T follicular helper cell (primary cell): ENCODE measurements around the gene LIN7B.

Experiments used
- DNase-seq: peaks from one replicate; pipeline ENCODE4 v3.0.0-alpha.2; 2020; ENCODE audit warnings: low read depth

Gene LIN7B

DNA sequence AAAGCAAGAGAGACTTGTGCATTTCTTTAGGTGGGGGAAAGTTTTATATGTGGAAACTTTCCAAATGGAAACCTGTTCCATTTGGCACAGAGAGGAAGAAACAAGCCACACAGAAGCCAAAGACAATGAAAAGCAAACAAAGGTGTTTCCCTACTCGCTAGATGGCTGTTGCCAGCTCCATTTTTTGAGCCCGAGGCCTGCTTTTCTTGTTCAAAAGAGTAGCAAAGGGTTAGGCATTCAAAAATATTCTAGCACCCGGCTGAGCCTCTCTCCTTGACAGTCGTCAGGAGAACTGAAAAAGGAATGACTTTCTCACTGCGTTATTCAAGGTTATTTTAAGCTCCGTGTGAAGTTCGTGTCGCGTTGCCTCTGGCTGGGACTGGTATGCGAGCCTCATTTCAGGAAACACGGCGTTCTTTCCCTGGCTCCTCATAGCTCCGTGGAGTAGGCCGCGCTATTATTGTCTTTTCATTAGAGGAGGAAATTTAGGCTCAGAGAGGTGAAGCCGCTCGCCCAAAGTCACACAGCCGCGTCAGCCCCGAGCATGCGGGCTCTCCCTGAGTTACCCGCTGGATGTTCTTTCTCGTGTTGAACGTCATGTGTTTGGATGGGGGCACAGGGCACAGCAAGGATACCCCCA is 51.1 kb downstream of the LIN7B start:
- no peak for DNase-seq

DNA sequence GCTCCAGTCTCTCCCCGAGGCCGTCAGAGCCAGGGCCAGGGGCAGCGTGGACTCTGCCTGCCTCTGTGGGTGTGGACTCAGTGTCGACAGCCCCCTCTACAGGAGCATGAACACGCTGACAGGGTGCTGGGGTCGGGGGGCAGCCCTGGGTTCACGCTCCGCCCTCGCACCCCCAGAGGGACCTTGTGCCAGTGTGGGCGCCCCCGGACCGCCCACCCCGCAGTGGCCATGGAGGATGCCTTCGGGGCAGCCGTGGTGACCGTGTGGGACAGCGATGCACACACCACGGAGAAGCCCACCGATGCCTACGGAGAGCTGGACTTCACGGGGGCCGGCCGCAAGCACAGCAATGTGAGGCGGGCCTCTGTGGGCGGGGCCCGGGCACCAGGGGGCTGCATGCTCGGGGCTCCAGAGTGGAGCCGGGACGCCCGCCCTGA is 51.7 kb downstream of the LIN7B start:
- no peak for DNase-seq

DNA sequence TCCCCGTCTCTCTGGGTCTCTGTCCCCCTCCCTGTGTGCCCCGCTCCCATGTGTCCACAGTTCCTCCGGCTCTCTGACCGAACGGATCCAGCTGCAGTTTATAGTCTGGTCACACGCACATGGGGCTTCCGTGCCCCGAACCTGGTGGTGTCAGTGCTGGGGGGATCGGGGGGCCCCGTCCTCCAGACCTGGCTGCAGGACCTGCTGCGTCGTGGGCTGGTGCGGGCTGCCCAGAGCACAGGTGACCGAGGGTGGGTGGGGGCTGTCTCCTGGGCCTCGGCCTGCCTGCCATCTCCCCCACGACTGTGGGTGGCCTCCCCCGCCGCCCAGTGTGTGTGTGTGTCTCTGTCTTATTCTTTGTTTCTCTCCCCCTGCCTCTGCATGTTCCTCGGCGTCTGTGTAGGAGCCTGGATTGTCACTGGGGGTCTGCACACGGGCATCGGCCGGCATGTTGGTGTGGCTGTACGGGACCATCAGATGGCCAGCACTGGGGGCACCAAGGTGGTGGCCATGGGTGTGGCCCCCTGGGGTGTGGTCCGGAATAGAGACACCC is 53.8 kb downstream of the LIN7B start:
- no peak for DNase-seq
